AG09319 (cell line): ENCODE data around the gene DYNAP.

Experiments used
- DNase-seq: peaks from one replicate; pipeline ENCODE4 v3.0.0-alpha.2; 2010; ENCODE audit warnings: low read depth; ENCODE audit errors: extremely low read depth
- TF ChIP-seq, protein P1 (sequence below): IDR thresholded peaks from 2 replicates; pipeline ENCODE4 v1.5.1; 2011; ENCODE audit warnings: low read depth, mild to moderate bottlenecking, inconsistent platforms, low read length, moderate library complexity

DYNAP gene, protein sequence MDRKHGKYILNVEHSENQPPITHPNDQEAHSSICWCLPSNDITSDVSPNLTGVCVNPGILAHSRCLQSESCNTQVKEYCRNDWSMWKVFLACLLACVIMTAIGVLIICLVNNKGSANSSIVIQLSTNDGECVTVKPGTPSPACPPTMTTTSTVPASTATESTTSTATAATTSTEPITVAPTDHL

DNA sequence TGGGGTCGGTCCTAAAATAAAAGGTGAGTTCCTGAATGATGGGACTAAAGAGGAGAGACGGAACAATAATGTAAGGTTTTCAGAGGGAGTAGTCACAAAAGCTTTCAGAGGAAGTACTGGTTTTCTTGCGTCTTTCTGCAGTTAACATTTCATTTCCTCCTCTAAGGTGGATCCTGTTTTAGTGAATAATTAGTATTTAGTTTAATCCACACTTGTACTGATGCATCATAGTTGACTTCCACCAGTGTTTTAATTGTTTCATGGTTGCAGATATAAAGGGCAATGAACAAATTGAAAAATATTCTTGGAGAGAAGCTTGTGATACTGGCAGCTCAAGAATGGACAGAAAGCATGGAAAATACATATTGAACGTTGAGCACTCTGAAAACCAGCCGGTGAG lies at the start of gene DYNAP:
Gene DYNAP (plus strand): TSS at position 301 of the 400 bp plus-strand sequence. CDS start 38 bp downstream, at position 339.
- no peak for DNase-seq
- TF ChIP-seq, protein P1, sequence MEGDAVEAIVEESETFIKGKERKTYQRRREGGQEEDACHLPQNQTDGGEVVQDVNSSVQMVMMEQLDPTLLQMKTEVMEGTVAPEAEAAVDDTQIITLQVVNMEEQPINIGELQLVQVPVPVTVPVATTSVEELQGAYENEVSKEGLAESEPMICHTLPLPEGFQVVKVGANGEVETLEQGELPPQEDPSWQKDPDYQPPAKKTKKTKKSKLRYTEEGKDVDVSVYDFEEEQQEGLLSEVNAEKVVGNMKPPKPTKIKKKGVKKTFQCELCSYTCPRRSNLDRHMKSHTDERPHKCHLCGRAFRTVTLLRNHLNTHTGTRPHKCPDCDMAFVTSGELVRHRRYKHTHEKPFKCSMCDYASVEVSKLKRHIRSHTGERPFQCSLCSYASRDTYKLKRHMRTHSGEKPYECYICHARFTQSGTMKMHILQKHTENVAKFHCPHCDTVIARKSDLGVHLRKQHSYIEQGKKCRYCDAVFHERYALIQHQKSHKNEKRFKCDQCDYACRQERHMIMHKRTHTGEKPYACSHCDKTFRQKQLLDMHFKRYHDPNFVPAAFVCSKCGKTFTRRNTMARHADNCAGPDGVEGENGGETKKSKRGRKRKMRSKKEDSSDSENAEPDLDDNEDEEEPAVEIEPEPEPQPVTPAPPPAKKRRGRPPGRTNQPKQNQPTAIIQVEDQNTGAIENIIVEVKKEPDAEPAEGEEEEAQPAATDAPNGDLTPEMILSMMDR: no peak

DNA sequence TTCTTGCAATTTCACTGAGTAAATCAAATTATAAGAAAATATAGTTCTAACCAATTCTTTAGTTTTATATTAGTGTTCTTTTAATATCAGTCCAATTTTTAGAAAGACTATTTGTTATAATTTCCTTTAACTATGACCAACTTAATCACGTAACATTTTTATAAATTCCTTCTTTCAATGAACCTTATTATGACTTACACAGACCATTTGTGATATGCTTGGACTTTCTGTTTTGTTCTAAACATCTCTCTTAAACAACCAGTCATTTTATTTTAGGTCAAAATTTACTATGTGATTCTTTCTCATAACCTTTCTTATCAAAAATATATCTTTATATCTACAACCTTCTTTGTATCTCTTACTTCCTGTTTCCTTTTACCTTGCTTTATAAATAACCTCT lies 39.5 kb upstream of the DYNAP start:
- DNase-seq: no peak
- TF ChIP-seq, protein P1: no peak

DNA sequence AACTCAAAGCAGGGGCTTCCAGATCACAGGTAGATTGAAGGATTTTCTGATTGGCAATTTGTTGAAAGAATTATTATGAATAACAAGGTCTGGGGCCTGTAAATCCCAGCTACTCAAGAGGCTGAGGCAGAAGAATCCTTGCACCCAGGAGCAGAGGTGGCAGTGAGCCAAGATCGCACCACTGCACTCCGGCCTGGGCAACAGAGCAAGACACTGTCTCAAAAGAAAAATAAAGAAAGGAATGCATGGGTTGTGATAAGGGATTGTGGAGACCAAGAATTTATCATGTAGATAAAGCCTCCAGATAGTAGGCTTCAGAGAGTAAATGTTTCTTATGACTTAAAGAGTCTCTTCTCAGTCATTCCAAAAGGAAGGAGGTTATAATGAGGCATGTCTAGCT lies 35.8 kb upstream of the DYNAP start:
- no peak for DNase-seq
- TF ChIP-seq, protein P1: no peak

DNA sequence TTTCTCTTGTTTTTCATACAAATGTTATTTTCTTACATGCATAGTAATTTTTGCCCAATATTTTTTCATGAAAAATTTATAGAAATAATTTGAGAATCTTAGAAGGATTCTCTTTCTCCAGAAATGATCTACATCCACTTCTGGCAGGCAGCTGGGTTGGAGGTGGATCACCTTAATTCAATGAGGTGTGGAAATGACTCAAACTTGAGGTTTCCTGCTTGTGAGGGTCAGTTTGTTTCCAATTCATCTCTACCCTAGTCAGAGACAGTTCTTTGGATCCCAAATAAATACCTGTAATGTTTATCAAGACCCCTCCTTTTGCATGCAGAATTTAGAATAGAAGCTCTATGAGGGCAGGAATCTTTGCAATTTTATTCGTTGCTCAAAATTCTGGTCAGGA lies 35.0 kb upstream of the DYNAP start:
- TF ChIP-seq, protein P1: no peak
- no peak for DNase-seq

DNA sequence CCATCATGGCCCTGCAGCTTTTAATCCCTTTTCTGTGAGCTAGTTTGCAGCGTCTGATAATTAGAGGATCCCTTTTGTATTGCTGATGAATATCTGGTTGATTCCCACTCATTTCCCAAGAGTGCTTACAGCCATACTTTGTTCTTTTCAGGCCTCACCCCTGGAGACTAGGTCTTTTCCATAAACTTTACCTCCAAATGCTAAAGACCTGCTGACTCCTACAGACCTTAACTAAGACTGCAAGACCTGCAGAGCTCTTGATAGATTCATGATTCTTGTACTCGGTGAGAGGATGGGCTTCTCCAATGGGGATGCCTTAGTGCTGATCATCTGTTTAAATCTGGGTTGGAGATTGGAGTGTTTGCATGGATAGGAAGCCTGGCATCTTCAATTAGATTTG lies 33.1 kb upstream of the DYNAP start:
- no peak for DNase-seq
- TF ChIP-seq, protein P1: no peak

DNA sequence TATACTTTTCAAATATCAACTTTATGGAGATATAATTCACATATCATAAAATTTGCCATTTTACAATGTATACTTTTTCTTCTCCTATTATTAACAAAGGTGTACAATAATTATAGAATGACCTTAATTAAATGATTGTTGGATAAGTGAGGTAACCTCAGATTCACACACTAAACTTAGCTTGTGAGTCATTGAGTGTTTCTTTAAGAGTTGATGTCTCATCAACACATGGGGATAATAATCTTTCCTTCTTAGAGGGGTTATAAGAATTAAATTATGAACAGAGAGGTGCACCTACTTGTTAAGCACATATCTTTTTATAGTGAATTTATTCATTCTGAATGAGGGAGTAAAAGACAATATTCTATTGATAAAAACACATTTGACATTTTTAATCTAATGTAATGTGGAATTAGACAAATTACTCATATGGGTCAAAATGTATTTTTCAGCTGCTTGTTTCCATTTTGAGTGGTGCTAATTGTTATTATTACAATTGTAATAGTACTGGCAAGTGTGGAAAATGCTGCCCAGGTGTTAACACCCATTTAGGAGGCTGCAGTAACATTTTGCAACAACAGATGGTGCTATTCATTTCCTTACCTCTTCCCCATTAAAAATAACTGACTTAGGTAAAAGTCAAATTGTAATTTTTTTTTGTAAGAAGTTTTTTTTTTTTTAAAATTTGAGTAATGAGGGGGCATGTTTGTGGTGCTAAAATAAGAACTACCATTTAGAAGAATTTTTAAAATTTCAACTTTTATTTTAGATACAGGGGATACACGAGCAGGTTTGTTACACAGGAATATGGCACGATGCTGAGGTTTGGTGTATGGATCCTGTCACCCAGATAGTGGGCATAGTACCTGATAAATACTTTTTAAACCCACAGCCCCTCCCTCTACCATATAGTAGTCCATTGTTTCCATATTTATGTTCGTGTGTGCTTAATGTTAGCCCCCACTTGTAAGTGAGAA lies 32.1 kb upstream of the DYNAP start:
- no peak for DNase-seq

More for the DNA sequence above, 32.1 kb upstream of the DYNAP start:
- TF ChIP-seq, protein P1: peak; percentile 69
